Measurements from ENCODE around the gene ARHGAP36.

ARHGAP36 gene

GRCh38 chrX:131068945-131069719 is 11.0 kb downstream of the ARHGAP36 start:
- peak; percentile 23 for DNase-seq

GRCh38 chrX:131072871-131073571 is 14.9 kb downstream of the ARHGAP36 start:
- no peak for DNase-seq

GRCh38 chrX:131073607-131074006 is 15.5 kb downstream of the ARHGAP36 start:
- DNase-seq, result no peak

- DNase-seq, result peak; percentile 18
Observed at GRCh38 chrX:131081772-131082740, 23.9 kb downstream of the ARHGAP36 start.

- DNase-seq, result no peak
Observed at GRCh38 chrX:131083510-131084142, 25.5 kb downstream of the ARHGAP36 start.

- DNase-seq, result no peak
Observed at GRCh38 chrX:131084145-131084544, 26.0 kb downstream of the ARHGAP36 start.

GRCh38 chrX:131136776-131137175 is 78.6 kb downstream of the ARHGAP36 start:
- DNase-seq, result no peak

GRCh38 chrX:131139072-131139471 is 80.9 kb downstream of the ARHGAP36 start:
- DNase-seq, result no peak

Measured in right kidney (tissue), 1 donor.